ENCODE data around the gene LMO4. TPM values are rescaled to one million over a fixed set of nuclear protein-coding genes. Genes with fewer than 3 reads are reported as not detected.

The LMO4 gene
- total RNA-seq, 1 donor from 2014 or later: 101 TPM

- no peak for DNase-seq (ENCODE audit: low spot score)
These were observed 1.1 kb upstream of the LMO4 start for GRCh38 chr1:87327376-87328271.

- DNase-seq (ENCODE audit: low spot score): peak; percentile 52
These were observed 408 bp downstream of the LMO4 start for GRCh38 chr1:87329051-87329525.

GRCh38 chr1:87329526-87330056, 911 bp downstream of the LMO4 start:
- DNase-seq (ENCODE audit: low spot score): no peak

- peak; percentile 28 for DNase-seq (ENCODE audit: low spot score)
These were observed 1.6 kb downstream of the LMO4 start for GRCh38 chr1:87330057-87330884.

GRCh38 chr1:87330885-87331364, 2.2 kb downstream of the LMO4 start:
- no peak for DNase-seq (ENCODE audit: low spot score)

- peak; percentile 84 for DNase-seq (ENCODE audit: low spot score)
These were observed 2.9 kb downstream of the LMO4 start for GRCh38 chr1:87331365-87332241.

GRCh38 chr1:87333692-87334347, 5.1 kb downstream of the LMO4 start:
- DNase-seq (ENCODE audit: low spot score): no peak

GRCh38 chr1:87334351-87335174, 5.9 kb downstream of the LMO4 start:
- DNase-seq (ENCODE audit: low spot score): peak; percentile 10

GRCh38 chr1:87335175-87335884, 6.7 kb downstream of the LMO4 start:
- peak; percentile 66 for DNase-seq (ENCODE audit: low spot score)

GRCh38 chr1:87336623-87337067, 8.0 kb downstream of the LMO4 start:
- DNase-seq (ENCODE audit: low spot score): no peak

- DNase-seq (ENCODE audit: low spot score): no peak
These were observed 8.9 kb downstream of the LMO4 start for GRCh38 chr1:87337606-87338005.

GRCh38 chr1:87338566-87338965, 9.9 kb downstream of the LMO4 start:
- DNase-seq (ENCODE audit: low spot score): no peak

GRCh38 chr1:87344231-87344630, 15.6 kb downstream of the LMO4 start:
- no peak for DNase-seq (ENCODE audit: low spot score)

- no peak for DNase-seq (ENCODE audit: low spot score)
These were observed 17.6 kb downstream of the LMO4 start for GRCh38 chr1:87346130-87346814.

- DNase-seq (ENCODE audit: low spot score): no peak
These were observed 19.8 kb downstream of the LMO4 start for GRCh38 chr1:87348341-87349019.

- no peak for DNase-seq (ENCODE audit: low spot score)
These were observed 20.4 kb downstream of the LMO4 start for GRCh38 chr1:87349036-87349435.

GRCh38 chr1:87355894-87356293, 27.2 kb downstream of the LMO4 start:
- no peak for DNase-seq (ENCODE audit: low spot score)

- DNase-seq (ENCODE audit: low spot score): no peak
These were observed 27.9 kb downstream of the LMO4 start for GRCh38 chr1:87356591-87356990.

Data from mucosa of gallbladder (tissue), 1 donor.